GM12872 (cell line): Measurements from ENCODE around the gene SMIM14.

Experiments
- TF ChIP-seq, protein P1 (sequence below): IDR thresholded peaks from 3 replicates; pipeline ENCODE4 v1.5.1; 2011; ENCODE audit warnings: low read depth, mild to moderate bottlenecking, low read length, moderate library complexity; ENCODE audit not compliant: insufficient read depth

The SMIM14 gene

DNA sequence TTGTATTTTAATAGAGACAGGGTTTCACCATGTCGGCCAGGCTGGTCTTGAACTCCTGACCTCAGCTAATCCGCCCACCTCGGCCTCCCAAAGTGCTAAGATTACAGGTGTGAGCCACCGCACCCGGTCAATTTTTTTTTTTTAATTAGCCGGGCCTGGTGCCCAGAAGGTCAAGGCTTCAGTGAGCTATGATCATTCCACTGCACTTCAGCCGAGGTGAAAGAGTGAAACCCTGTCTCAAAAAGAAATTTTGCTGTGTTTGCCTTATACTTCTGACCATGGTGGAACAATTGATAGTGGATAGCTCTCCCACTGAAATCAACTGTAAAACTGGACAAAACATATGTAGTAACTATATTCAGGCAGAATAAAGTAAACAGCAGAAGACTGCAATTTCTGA lies 24.0 kb upstream of the SMIM14 start:
- TF ChIP-seq, protein P1, sequence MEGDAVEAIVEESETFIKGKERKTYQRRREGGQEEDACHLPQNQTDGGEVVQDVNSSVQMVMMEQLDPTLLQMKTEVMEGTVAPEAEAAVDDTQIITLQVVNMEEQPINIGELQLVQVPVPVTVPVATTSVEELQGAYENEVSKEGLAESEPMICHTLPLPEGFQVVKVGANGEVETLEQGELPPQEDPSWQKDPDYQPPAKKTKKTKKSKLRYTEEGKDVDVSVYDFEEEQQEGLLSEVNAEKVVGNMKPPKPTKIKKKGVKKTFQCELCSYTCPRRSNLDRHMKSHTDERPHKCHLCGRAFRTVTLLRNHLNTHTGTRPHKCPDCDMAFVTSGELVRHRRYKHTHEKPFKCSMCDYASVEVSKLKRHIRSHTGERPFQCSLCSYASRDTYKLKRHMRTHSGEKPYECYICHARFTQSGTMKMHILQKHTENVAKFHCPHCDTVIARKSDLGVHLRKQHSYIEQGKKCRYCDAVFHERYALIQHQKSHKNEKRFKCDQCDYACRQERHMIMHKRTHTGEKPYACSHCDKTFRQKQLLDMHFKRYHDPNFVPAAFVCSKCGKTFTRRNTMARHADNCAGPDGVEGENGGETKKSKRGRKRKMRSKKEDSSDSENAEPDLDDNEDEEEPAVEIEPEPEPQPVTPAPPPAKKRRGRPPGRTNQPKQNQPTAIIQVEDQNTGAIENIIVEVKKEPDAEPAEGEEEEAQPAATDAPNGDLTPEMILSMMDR: no peak

GRCh38 chr4:39660757-39661156 lies 22.1 kb upstream of the SMIM14 start:
- TF ChIP-seq, protein P1: no peak

DNA sequence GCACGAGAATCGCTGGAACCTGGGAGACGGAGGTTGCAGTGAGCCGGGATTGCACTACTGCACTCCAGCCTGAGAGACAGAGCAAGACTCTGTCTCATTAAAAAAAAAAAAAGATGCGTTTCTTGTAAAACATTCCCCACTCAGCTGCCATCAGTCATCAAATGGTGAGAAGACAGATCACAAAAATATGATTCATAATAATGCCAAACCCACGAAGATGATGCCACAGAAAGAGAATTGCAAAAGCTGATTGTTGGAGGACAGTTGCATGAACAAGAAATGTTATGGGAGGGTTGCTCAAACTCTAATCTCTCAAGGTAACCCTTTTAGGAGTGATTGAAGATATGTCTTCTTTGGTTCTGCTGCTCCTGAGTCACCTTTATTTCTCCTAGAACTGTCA lies 21.4 kb upstream of the SMIM14 start:
- TF ChIP-seq, protein P1: no peak

DNA sequence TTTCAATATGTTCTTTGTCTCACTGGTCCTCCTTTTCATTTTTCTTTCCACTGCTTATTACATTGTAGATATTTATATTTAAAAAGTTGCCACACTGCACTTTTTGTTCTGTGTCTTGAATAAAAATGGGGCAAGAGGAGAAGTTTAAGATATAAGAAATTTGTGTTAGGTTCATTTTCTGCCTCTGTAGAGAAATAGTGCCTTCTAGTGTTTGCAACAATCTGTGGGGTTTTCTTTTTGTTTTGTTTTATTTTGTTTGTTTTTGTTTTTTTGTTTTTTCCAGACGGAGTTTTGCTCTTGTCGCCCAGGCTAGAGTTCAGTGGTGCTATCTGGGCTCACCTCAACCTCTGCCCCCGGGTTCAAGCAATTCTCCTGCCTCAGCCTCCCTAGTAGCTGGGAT lies 20.1 kb upstream of the SMIM14 start:
- TF ChIP-seq, protein P1: 0 out of 3 replicates have a peak, but pooled peaks have one; percentile 39

DNA sequence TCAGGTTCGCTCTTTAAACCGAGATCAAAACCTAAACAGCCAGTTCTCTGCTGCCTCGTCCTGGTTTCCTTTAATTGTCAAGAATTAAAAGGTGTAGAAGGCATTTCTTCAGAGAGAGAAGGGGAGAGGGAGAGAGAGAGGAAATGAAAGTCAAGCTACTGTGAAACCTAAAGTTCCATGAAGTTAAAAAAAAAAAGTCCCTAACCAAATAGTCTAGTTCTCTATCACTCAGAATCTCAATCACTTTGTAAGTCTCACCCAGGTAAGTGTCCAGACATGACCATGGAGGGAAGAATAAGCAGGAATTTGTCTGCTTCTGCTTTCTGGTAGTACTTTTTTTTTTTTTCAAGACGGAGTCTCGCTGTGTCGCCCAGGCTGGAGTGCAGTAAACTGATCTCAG lies 18.8 kb upstream of the SMIM14 start:
- TF ChIP-seq, protein P1: no peak

- TF ChIP-seq, protein P1: no peak
Measured at GRCh38 chr4:39655876-39656275, 17.2 kb upstream of the SMIM14 start.

DNA sequence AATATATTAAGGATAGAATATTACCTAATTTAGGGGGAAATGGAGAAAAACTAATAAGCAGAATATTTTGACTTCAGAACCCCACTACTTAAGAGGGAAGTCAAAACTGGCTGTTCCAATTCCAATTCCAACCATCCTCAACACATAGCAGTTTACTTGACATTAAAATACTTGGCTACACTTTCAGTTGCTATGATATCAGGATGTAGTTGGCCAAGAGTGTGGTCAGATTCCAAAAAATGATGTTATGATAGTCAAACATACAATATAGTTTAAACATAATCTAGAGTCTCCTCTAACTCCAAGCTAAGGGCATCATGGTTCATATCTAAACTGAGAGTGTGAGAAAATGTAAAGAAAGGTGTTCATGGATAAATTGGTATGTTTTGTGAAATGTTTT lies 16.5 kb upstream of the SMIM14 start:
- TF ChIP-seq, protein P1: no peak
